WTC11 (cell line): ENCODE measurements around the gene CBX6. TPM values are rescaled to one million over a fixed set of nuclear protein-coding genes. Genes with fewer than 3 reads are reported as not detected.

ENCODE experiments used
- ATAC-seq: fragments of 200-7000 bp; cut with Tn5 transposase; 2 replicates; pipeline ENCODE4 v1.10.0; 2021; ENCODE audit warnings: mild to moderate bottlenecking, moderate library complexity
- CTCF ChIA-PET: fragments of 300-600 bp; sonication (Branson Sonifier 250); formaldehyde crosslinking; loops from one replicate; lab custom pipeline; 2021; ENCODE audit warnings: antibody characterized with exemption; lab: Charles Lee
- POLR2A ChIA-PET: fragments of 350-600 bp; sonication (Branson Sonifier 250); formaldehyde crosslinking; loops from one replicate; lab custom pipeline; 2021; ENCODE audit warnings: antibody characterized with exemption; lab: Charles Lee
- DNase-seq: peaks from one replicate; pipeline ENCODE4 v3.0.0; 2021; ENCODE audit warnings: low spot score
- H3K27ac Mint-ChIP-seq: 2 replicates; pipeline ENCODE4 v1.8.0; 2021; ENCODE audit warnings: mixed read lengths
- H3K27me3 Mint-ChIP-seq: 2 replicates; pipeline ENCODE4 v1.8.0; 2021; ENCODE audit warnings: low read depth, mild to moderate bottlenecking, moderate library complexity, mixed read lengths
- H3K36me3 Mint-ChIP-seq: 2 replicates; pipeline ENCODE4 v1.8.0; 2021; ENCODE audit warnings: mixed read lengths
- H3K4me1 Mint-ChIP-seq: 2 replicates; pipeline ENCODE4 v1.8.0; 2022; ENCODE audit warnings: mixed read lengths
- H3K4me3 Mint-ChIP-seq: 2 replicates; pipeline ENCODE4 v1.8.0; 2021; ENCODE audit warnings: mild to moderate bottlenecking, moderate library complexity, mixed read lengths
- H3K9me3 Mint-ChIP-seq: 2 replicates; pipeline ENCODE4 v1.8.0; 2021; ENCODE audit warnings: mixed read lengths
- ELF4 ChIP-seq: sonication (generic); formaldehyde crosslinking; IDR thresholded peaks from 2 replicates; pipeline ENCODE4 v1.8.1; 2022; ENCODE audit warnings: low read depth, mild to moderate bottlenecking, moderate library complexity, missing genetic modification reagents
- ETV6 ChIP-seq: sonication (generic); formaldehyde crosslinking; IDR thresholded peaks from 2 replicates; pipeline ENCODE4 v1.8.1; 2022; ENCODE audit warnings: mild to moderate bottlenecking, missing genetic modification reagents
- IRF2 ChIP-seq: sonication (generic); formaldehyde crosslinking; IDR thresholded peaks from 2 replicates; pipeline ENCODE4 v1.8.0; 2022; ENCODE audit warnings: low read depth, missing genetic modification reagents, borderline replicate concordance
- MXD4 ChIP-seq: fragments of 250-450 bp; sonication (Bioruptor Pico); IDR thresholded peaks from 2 replicates; pipeline ENCODE4 v1.8.0; 2021; ENCODE audit warnings: mild to moderate bottlenecking, moderate library complexity, borderline replicate concordance
- RELA ChIP-seq: sonication (generic); formaldehyde crosslinking; IDR thresholded peaks from 2 replicates; pipeline ENCODE4 v1.8.1; 2022; ENCODE audit warnings: missing genetic modification reagents, mild to moderate bottlenecking, borderline replicate concordance
- SMAD4 ChIP-seq: sonication (generic); formaldehyde crosslinking; IDR thresholded peaks from 2 replicates; pipeline ENCODE4 v1.8.0; 2022; ENCODE audit warnings: mild to moderate bottlenecking, missing genetic modification reagents
- SOX15 ChIP-seq: fragments of 250-450 bp; sonication (Bioruptor Pico); IDR thresholded peaks from 2 replicates; pipeline ENCODE4 v1.9.0; 2021; ENCODE audit warnings: mild to moderate bottlenecking
- TEAD1 ChIP-seq: sonication (generic); formaldehyde crosslinking; IDR thresholded peaks from 2 replicates; pipeline ENCODE4 v1.8.0; 2022; ENCODE audit warnings: mild to moderate bottlenecking, missing genetic modification reagents
- ZNF121 ChIP-seq: sonication (generic); formaldehyde crosslinking; IDR thresholded peaks from 2 replicates; pipeline ENCODE4 v1.8.0; 2023; ENCODE audit warnings: missing genetic modification reagents
- ZNF219 ChIP-seq: sonication (generic); formaldehyde crosslinking; IDR thresholded peaks from 2 replicates; pipeline ENCODE4 v1.8.0; 2023; ENCODE audit warnings: missing genetic modification reagents, mild to moderate bottlenecking, borderline replicate concordance
- ZNF232 ChIP-seq: sonication (generic); formaldehyde crosslinking; IDR thresholded peaks from 2 replicates; pipeline ENCODE4 v1.8.0; 2022; ENCODE audit warnings: mild to moderate bottlenecking, missing genetic modification reagents
- ZNF263 ChIP-seq: sonication (generic); formaldehyde crosslinking; IDR thresholded peaks from 2 replicates; pipeline ENCODE4 v1.8.1; 2022; ENCODE audit warnings: low read depth, mild to moderate bottlenecking, moderate library complexity, missing genetic modification reagents
- ZNF423 ChIP-seq: fragments of 250-450 bp; sonication (Bioruptor Pico); IDR thresholded peaks from 2 replicates; pipeline ENCODE4 v2.1.2; 2022; ENCODE audit warnings: mild to moderate bottlenecking, moderate library complexity
- total RNA-seq: library from RNA; stranded (reverse); gene quantifications from 3 replicates; pipeline ENCODE4 v1.2.3, GENCODE V29; 2021
- TF ChIP-seq, protein P1 (sequence below): sonication (generic); formaldehyde crosslinking; IDR thresholded peaks from 2 replicates; pipeline ENCODE4 v1.8.0; 2022; ENCODE audit warnings: mild to moderate bottlenecking, missing genetic modification reagents
- TF ChIP-seq, protein P2 (sequence below): sonication (generic); formaldehyde crosslinking; IDR thresholded peaks from 2 replicates; pipeline ENCODE4 v1.8.0; 2022; ENCODE audit warnings: missing genetic modification reagents
- TF ChIP-seq, protein P3 (sequence below): sonication (generic); formaldehyde crosslinking; IDR thresholded peaks from 2 replicates; pipeline ENCODE4 v1.8.1; 2023; ENCODE audit warnings: mild to moderate bottlenecking, missing genetic modification reagents, moderate library complexity
- TF ChIP-seq, protein P4 (sequence below): fragments of 250-450 bp; sonication (Bioruptor Pico); IDR thresholded peaks from 2 replicates; pipeline ENCODE4 v1.9.0; 2021; ENCODE audit warnings: mild to moderate bottlenecking
- TF ChIP-seq, protein P5 (sequence below): sonication (generic); formaldehyde crosslinking; IDR thresholded peaks from 2 replicates; pipeline ENCODE4 v1.8.0; 2023; ENCODE audit warnings: mild to moderate bottlenecking, missing genetic modification reagents
- TF ChIP-seq, protein P6 (sequence below): sonication (generic); formaldehyde crosslinking; IDR thresholded peaks from 2 replicates; pipeline ENCODE4 v1.8.1; 2022; ENCODE audit warnings: low read depth, mild to moderate bottlenecking, moderate library complexity, missing genetic modification reagents, borderline replicate concordance

The CBX6 gene
- total RNA-seq, 1 experiment from 2014 or later, result 27.0 TPM

DNA sequence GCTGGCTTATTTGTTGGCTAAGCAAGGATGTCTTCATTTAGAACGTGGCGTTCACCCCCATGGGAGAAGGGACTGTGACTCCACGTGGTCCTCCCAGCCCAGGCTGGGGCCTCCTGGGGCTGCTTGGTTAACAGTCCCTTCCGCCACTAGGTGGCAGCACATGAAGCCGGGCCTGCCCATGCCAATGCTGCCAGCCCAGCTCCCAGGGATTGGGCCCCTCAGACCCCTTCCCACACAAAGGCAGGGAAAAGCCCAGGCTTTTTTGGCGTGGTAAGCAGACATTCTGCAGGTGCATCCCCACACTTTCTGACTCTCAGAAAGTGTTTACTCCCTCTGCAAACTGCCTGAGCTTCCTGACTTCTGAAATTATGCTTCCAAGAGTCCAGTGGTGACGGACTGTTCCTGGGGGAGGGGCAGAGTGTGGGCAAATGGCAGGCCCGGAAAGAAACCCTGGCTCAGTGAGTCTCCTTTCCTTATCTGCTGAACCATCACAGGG lies 3.1 kb downstream of the CBX6 start (continued):
- TF ChIP-seq, protein P1, sequence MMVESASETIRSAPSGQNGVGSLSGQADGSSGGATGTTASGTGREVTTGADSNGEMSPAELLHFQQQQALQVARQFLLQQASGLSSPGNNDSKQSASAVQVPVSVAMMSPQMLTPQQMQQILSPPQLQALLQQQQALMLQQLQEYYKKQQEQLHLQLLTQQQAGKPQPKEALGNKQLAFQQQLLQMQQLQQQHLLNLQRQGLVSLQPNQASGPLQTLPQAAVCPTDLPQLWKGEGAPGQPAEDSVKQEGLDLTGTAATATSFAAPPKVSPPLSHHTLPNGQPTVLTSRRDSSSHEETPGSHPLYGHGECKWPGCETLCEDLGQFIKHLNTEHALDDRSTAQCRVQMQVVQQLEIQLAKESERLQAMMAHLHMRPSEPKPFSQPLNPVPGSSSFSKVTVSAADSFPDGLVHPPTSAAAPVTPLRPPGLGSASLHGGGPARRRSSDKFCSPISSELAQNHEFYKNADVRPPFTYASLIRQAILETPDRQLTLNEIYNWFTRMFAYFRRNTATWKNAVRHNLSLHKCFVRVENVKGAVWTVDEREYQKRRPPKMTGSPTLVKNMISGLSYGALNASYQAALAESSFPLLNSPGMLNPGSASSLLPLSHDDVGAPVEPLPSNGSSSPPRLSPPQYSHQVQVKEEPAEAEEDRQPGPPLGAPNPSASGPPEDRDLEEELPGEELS (CRISPR knock-in tag), result no peak
- TF ChIP-seq, protein P2, sequence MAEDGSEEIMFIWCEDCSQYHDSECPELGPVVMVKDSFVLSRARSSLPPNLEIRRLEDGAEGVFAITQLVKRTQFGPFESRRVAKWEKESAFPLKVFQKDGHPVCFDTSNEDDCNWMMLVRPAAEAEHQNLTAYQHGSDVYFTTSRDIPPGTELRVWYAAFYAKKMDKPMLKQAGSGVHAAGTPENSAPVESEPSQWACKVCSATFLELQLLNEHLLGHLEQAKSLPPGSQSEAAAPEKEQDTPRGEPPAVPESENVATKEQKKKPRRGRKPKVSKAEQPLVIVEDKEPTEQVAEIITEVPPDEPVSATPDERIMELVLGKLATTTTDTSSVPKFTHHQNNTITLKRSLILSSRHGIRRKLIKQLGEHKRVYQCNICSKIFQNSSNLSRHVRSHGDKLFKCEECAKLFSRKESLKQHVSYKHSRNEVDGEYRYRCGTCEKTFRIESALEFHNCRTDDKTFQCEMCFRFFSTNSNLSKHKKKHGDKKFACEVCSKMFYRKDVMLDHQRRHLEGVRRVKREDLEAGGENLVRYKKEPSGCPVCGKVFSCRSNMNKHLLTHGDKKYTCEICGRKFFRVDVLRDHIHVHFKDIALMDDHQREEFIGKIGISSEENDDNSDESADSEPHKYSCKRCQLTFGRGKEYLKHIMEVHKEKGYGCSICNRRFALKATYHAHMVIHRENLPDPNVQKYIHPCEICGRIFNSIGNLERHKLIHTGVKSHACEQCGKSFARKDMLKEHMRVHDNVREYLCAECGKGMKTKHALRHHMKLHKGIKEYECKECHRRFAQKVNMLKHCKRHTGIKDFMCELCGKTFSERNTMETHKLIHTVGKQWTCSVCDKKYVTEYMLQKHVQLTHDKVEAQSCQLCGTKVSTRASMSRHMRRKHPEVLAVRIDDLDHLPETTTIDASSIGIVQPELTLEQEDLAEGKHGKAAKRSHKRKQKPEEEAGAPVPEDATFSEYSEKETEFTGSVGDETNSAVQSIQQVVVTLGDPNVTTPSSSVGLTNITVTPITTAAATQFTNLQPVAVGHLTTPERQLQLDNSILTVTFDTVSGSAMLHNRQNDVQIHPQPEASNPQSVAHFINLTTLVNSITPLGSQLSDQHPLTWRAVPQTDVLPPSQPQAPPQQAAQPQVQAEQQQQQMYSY (CRISPR knock-in tag), result no peak
- TF ChIP-seq ZNF423 (CRISPR knock-in tag) (no peak), SMAD4 (CRISPR knock-in tag) (no peak), RELA (CRISPR knock-in tag) (no peak), ZNF232 (no peak), IRF2 (no peak), TEAD1 (no peak), SOX15 (CRISPR knock-in tag) (no peak)
- TF ChIP-seq, protein P3, sequence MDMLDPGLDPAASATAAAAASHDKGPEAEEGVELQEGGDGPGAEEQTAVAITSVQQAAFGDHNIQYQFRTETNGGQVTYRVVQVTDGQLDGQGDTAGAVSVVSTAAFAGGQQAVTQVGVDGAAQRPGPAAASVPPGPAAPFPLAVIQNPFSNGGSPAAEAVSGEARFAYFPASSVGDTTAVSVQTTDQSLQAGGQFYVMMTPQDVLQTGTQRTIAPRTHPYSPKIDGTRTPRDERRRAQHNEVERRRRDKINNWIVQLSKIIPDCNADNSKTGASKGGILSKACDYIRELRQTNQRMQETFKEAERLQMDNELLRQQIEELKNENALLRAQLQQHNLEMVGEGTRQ (CRISPR knock-in tag), result peak; percentile 46; the same call in 1 of the 2 replicates
- TF ChIP-seq, protein P4, sequence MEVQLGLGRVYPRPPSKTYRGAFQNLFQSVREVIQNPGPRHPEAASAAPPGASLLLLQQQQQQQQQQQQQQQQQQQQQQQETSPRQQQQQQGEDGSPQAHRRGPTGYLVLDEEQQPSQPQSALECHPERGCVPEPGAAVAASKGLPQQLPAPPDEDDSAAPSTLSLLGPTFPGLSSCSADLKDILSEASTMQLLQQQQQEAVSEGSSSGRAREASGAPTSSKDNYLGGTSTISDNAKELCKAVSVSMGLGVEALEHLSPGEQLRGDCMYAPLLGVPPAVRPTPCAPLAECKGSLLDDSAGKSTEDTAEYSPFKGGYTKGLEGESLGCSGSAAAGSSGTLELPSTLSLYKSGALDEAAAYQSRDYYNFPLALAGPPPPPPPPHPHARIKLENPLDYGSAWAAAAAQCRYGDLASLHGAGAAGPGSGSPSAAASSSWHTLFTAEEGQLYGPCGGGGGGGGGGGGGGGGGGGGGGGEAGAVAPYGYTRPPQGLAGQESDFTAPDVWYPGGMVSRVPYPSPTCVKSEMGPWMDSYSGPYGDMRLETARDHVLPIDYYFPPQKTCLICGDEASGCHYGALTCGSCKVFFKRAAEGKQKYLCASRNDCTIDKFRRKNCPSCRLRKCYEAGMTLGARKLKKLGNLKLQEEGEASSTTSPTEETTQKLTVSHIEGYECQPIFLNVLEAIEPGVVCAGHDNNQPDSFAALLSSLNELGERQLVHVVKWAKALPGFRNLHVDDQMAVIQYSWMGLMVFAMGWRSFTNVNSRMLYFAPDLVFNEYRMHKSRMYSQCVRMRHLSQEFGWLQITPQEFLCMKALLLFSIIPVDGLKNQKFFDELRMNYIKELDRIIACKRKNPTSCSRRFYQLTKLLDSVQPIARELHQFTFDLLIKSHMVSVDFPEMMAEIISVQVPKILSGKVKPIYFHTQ (CRISPR knock-in tag), result no peak
- TF ChIP-seq, protein P5, sequence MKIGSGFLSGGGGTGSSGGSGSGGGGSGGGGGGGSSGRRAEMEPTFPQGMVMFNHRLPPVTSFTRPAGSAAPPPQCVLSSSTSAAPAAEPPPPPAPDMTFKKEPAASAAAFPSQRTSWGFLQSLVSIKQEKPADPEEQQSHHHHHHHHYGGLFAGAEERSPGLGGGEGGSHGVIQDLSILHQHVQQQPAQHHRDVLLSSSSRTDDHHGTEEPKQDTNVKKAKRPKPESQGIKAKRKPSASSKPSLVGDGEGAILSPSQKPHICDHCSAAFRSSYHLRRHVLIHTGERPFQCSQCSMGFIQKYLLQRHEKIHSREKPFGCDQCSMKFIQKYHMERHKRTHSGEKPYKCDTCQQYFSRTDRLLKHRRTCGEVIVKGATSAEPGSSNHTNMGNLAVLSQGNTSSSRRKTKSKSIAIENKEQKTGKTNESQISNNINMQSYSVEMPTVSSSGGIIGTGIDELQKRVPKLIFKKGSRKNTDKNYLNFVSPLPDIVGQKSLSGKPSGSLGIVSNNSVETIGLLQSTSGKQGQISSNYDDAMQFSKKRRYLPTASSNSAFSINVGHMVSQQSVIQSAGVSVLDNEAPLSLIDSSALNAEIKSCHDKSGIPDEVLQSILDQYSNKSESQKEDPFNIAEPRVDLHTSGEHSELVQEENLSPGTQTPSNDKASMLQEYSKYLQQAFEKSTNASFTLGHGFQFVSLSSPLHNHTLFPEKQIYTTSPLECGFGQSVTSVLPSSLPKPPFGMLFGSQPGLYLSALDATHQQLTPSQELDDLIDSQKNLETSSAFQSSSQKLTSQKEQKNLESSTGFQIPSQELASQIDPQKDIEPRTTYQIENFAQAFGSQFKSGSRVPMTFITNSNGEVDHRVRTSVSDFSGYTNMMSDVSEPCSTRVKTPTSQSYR (CRISPR knock-in tag), result no peak

DNA sequence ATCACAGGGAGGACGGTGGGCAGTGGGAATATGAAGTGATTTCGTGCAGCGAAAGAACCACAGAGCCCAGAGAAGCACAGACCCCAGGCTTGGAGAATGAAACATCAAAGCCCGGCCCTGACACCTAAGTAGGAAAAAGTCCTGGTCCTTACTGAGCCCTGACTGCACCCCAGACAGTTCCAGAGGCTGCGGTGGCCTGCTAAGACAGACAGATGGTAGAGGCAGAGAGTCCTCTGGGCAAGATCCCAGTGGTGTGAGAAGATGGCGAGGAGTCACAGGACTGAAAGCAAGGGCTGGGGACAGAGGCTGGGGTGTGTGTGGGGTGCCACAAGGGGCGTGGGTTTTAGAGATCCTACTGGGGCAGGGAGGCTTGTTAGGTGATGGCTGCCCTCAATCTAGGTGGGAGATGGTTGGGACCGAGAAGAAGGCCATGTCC lies 3.7 kb downstream of the CBX6 start:
- POLR2A ChIA-PET, result no interaction called here
- DNase-seq, result no peak
- peaks cover 13% of the 10 kb centered on the region; the same call in 1 of the 2 replicates for H3K36me3 Mint-ChIP-seq
- CTCF ChIA-PET, result interaction anchor here (0.6 to 5.4 kb wide), 22 partner anchors 10 to 281 kb away, joined by 3 to 67 read pairs (median 6); no protein-coding TSS in a partner anchor
- H3K27ac Mint-ChIP-seq, result no peak overlapping the region
- H3K4me3 Mint-ChIP-seq, result no peak overlapping the region
- peaks cover 27% of the 10 kb centered on the region for H3K4me1 Mint-ChIP-seq
- no peak for ATAC-seq
- H3K27me3 Mint-ChIP-seq, result no peaks in the 10 kb centered on the region
- TF ChIP-seq ZNF263 (CRISPR knock-in tag) (no peak), ZNF219 (CRISPR knock-in tag) (no peak), ZNF121 (CRISPR knock-in tag) (no peak), ELF4 (CRISPR knock-in tag) (no peak), MXD4 (CRISPR knock-in tag) (no peak), ETV6 (no peak)
- TF ChIP-seq, protein P6, sequence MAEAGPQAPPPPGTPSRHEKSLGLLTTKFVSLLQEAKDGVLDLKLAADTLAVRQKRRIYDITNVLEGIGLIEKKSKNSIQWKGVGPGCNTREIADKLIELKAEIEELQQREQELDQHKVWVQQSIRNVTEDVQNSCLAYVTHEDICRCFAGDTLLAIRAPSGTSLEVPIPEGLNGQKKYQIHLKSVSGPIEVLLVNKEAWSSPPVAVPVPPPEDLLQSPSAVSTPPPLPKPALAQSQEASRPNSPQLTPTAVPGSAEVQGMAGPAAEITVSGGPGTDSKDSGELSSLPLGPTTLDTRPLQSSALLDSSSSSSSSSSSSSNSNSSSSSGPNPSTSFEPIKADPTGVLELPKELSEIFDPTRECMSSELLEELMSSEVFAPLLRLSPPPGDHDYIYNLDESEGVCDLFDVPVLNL, result no peak
- TF ChIP-seq, all 79 proteins: peak for 0
- no peaks in the 10 kb centered on the region for H3K9me3 Mint-ChIP-seq
